WTC11 (cell line): ENCODE measurements around the gene CLDN5.

Experiments
- TF ChIP-seq, protein P1 (sequence below): fragments of 200-600 bp; IDR thresholded peaks from 2 replicates; pipeline ENCODE4 v1.8.0; 2022; ENCODE audit warnings: antibody characterized with exemption
- TF ChIP-seq, protein P2 (sequence below): sonication (generic); formaldehyde crosslinking; IDR thresholded peaks from 2 replicates; pipeline ENCODE4 v1.8.0; 2022; ENCODE audit warnings: mild to moderate bottlenecking, missing genetic modification reagents

- TF ChIP-seq, protein P1, sequence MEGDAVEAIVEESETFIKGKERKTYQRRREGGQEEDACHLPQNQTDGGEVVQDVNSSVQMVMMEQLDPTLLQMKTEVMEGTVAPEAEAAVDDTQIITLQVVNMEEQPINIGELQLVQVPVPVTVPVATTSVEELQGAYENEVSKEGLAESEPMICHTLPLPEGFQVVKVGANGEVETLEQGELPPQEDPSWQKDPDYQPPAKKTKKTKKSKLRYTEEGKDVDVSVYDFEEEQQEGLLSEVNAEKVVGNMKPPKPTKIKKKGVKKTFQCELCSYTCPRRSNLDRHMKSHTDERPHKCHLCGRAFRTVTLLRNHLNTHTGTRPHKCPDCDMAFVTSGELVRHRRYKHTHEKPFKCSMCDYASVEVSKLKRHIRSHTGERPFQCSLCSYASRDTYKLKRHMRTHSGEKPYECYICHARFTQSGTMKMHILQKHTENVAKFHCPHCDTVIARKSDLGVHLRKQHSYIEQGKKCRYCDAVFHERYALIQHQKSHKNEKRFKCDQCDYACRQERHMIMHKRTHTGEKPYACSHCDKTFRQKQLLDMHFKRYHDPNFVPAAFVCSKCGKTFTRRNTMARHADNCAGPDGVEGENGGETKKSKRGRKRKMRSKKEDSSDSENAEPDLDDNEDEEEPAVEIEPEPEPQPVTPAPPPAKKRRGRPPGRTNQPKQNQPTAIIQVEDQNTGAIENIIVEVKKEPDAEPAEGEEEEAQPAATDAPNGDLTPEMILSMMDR, result no peak
- TF ChIP-seq, protein P2, sequence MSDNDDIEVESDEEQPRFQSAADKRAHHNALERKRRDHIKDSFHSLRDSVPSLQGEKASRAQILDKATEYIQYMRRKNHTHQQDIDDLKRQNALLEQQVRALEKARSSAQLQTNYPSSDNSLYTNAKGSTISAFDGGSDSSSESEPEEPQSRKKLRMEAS (CRISPR knock-in tag), result no peak
Measured at GRCh38 chr22:19496324-19496630, 27.9 kb downstream of the CLDN5 start.
